ENCODE data around the gene SIRPA. TPM values are rescaled to one million over a fixed set of nuclear protein-coding genes. Genes with fewer than 3 reads are reported as not detected.

The SIRPA gene
- polyA plus RNA-seq, 1 donor from 2014 or later = 8.0 TPM

- no peak overlapping the region for H3K4me3 ChIP-seq (ENCODE audit: low read length)
- no peaks in the 10 kb centered on the region for H4K20me1 ChIP-seq (ENCODE audit: insufficient read depth)
- H2AFZ ChIP-seq (ENCODE audit: low read depth, low read length) = peak overlapping the region; percentile 21
- no peak overlapping the region for H3K4me2 ChIP-seq (ENCODE audit: low read length)
- peaks cover 22% of the 10 kb centered on the region for H3K27me3 ChIP-seq (ENCODE audit: insufficient read depth, low read depth, low read length)
- TF ChIP-seq EZH2 (IDR thresholded peaks at IDR 0.05; ENCODE audit: borderline replicate concordance, insufficient read depth, low read length, poor library complexity, severe bottlenecking) = no peak
- TF ChIP-seq EP300 (conservative IDR thresholded peaks at IDR 0.05; ENCODE audit: poor library complexity, severe bottlenecking) = no peak
- no peak for TF ChIP-seq REST (IDR thresholded peaks at IDR 0.05; ENCODE audit: borderline replicate concordance)
- TF ChIP-seq POLR2AphosphoS5 (IDR thresholded peaks at IDR 0.05) = no peak
- TF ChIP-seq SMC3 (conservative IDR thresholded peaks at IDR 0.05; ENCODE audit: poor library complexity) = no peak
- TF ChIP-seq TAF1 (IDR thresholded peaks at IDR 0.05; ENCODE audit: low read depth) = no peak
- TF ChIP-seq CTCF (IDR thresholded peaks at IDR 0.05; ENCODE audit: poor library complexity, severe bottlenecking) = no peak
- no peak overlapping the region for H3K9ac ChIP-seq (ENCODE audit: low read length)
- no peaks in the 10 kb centered on the region for H3K36me3 ChIP-seq (ENCODE audit: insufficient read depth, low read length)
- H3F3A ChIP-seq (ENCODE audit: insufficient read depth, low read length, poor library complexity, severe bottlenecking) = no peaks in the 10 kb centered on the region
- no peak overlapping the region for H3K27ac ChIP-seq (ENCODE audit: low read length)
- no peaks in the 10 kb centered on the region for H3K79me2 ChIP-seq (replicated peaks; ENCODE audit: insufficient read depth, low read length)
- no peaks in the 10 kb centered on the region for H3K9me3 ChIP-seq (ENCODE audit: low read length)
- no peaks in the 10 kb centered on the region for H3K9me2 ChIP-seq (ENCODE audit: insufficient read depth, low read length)
These were observed 51.7 kb downstream of the SIRPA start for GRCh38 chr20:1946762-1947534.

GRCh38 chr20:1947535-1947846, 52.3 kb downstream of the SIRPA start:
- Histone ChIP-seq H4K20me1 (ENCODE audit: insufficient read depth) (no peaks in the 10 kb centered on the region), H3K9me3 (ENCODE audit: low read length) (no peaks in the 10 kb centered on the region), H3K27me3 (ENCODE audit: insufficient read depth, low read depth, low read length) (peaks cover 22% of the 10 kb centered on the region), H3K36me3 (ENCODE audit: insufficient read depth, low read length) (no peaks in the 10 kb centered on the region), H3K79me2 (replicated peaks; ENCODE audit: insufficient read depth, low read length) (no peaks in the 10 kb centered on the region), H2AFZ (ENCODE audit: low read depth, low read length) (no peak overlapping the region), H3K9me2 (ENCODE audit: insufficient read depth, low read length) (no peaks in the 10 kb centered on the region), H3K4me3 (ENCODE audit: low read length) (no peak overlapping the region), H3K9ac (ENCODE audit: low read length) (no peak overlapping the region), H3K27ac (ENCODE audit: low read length) (no peak overlapping the region), H3F3A (ENCODE audit: insufficient read depth, low read length, poor library complexity, severe bottlenecking) (no peaks in the 10 kb centered on the region), H3K4me2 (ENCODE audit: low read length) (no peak overlapping the region)
- TF ChIP-seq RAD21 (conservative IDR thresholded peaks at IDR 0.05) (no peak), REST (IDR thresholded peaks at IDR 0.05; ENCODE audit: borderline replicate concordance) (no peak), EZH2 (IDR thresholded peaks at IDR 0.05; ENCODE audit: borderline replicate concordance, insufficient read depth, low read length, poor library complexity, severe bottlenecking) (no peak), TAF1 (IDR thresholded peaks at IDR 0.05; ENCODE audit: low read depth) (no peak), POLR2AphosphoS5 (IDR thresholded peaks at IDR 0.05) (no peak), MXI1 (conservative IDR thresholded peaks at IDR 0.05; ENCODE audit: poor library complexity, severe bottlenecking) (no peak), CTCF (IDR thresholded peaks at IDR 0.05; ENCODE audit: poor library complexity, severe bottlenecking) (no peak), EP300 (conservative IDR thresholded peaks at IDR 0.05; ENCODE audit: poor library complexity, severe bottlenecking) (no peak), SMC3 (conservative IDR thresholded peaks at IDR 0.05; ENCODE audit: poor library complexity) (no peak)

Data from neural cell (in vitro differentiated cells).